ENCODE results near the gene TBCA. TPM values are rescaled to one million over a fixed set of nuclear protein-coding genes. Genes with fewer than 3 reads are reported as not detected.

The TBCA gene
- total RNA-seq, 4 donors from 2014 or later: 127 to 222 (median 165) TPM

DNA sequence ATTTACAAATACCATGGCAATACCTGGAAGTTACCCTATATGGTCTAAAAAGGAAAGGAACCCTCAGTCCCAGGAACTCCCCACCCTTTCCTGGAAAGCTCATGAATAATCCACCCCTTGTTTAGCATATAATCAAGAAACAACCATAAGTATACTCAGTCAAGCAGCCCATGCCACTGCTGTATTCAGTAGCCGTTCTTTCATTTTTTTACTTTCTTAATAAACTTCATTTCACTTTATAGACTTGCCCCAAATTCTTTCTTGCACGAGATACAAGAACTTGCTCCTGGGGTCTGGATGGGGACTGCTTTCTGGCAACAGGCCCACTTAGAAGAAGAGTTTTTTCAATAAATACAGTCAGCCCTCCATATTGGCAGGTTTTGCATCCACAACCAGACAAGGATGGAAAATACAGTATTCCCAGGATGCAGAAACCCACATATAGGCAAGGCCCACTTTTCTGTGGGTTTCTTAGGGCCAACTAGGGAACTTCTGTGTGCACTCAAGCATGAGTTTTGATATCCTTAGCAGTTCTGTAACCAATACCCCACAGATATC lies 2.8 kb upstream of the TBCA start:
- Histone ChIP-seq H3K27ac (no peak overlapping the region), H3K4me3 (replicated peaks in 1 of 3) (no peak overlapping the region), H3K4me1 (peaks cover 7 to 11% of the 10 kb centered on the region in 2 donors), H3K9me3 (no peaks in the 10 kb centered on the region), H3K36me3 (no peaks in the 10 kb centered on the region), H3K27me3 (no peaks in the 10 kb centered on the region)
- intact Hi-C loops (cut with DNase I): loop anchor here (10.0 kb wide), 1 partner anchor 516 kb away; the partner anchor contains the start of gene AP3B1
- WGBS, 2 donors: 93 to 94% methylated on average over 2 of the region's 2 CpGs
- TF ChIP-seq, protein P1, sequence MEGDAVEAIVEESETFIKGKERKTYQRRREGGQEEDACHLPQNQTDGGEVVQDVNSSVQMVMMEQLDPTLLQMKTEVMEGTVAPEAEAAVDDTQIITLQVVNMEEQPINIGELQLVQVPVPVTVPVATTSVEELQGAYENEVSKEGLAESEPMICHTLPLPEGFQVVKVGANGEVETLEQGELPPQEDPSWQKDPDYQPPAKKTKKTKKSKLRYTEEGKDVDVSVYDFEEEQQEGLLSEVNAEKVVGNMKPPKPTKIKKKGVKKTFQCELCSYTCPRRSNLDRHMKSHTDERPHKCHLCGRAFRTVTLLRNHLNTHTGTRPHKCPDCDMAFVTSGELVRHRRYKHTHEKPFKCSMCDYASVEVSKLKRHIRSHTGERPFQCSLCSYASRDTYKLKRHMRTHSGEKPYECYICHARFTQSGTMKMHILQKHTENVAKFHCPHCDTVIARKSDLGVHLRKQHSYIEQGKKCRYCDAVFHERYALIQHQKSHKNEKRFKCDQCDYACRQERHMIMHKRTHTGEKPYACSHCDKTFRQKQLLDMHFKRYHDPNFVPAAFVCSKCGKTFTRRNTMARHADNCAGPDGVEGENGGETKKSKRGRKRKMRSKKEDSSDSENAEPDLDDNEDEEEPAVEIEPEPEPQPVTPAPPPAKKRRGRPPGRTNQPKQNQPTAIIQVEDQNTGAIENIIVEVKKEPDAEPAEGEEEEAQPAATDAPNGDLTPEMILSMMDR (IDR thresholded peaks at IDR 0.05): no peak
- no peak for TF ChIP-seq POLR2A (IDR thresholded peaks at IDR 0.05)
- DNase-seq: no peak

DNA sequence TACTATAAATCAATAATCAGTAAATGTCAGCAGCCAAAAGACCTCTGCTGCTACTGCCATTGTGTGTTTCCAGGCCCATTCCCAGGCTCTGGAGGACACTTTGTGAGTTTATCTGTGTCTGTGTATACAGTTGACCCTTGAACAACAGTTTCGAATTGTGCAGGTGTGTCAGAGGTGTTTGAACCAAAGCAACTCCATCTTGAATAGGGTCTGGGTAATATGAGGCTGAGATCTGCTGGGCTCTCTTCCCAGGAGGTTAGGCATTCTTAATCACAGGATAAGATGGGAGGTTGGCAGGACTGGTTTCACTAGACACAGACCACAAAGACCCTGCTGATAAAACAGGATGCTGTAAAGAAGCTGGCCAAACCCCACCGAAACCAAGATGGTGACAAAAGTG lies 2.3 kb upstream of the TBCA start:
- no peaks in the 10 kb centered on the region for H3K9me3 ChIP-seq
- H3K27ac ChIP-seq: no peak overlapping the region
- TF ChIP-seq, protein P1 (IDR thresholded peaks at IDR 0.05): no peak
- TF ChIP-seq POLR2A (IDR thresholded peaks at IDR 0.05): no peak
- intact Hi-C loops (cut with DNase I): loop anchor here (10.0 kb wide), 1 partner anchor 516 kb away; the partner anchor contains the start of gene AP3B1
- no peaks in the 10 kb centered on the region for H3K36me3 ChIP-seq
- DNase-seq: no peak
- H3K4me1 ChIP-seq: peaks cover 10 to 16% of the 10 kb centered on the region in 2 donors
- H3K27me3 ChIP-seq: no peaks in the 10 kb centered on the region
- WGBS, 2 donors: 92 to 94% methylated on average over 2 of the region's 2 CpGs
- H3K4me3 ChIP-seq (replicated peaks in 1 of 3): no peak overlapping the region

DNA sequence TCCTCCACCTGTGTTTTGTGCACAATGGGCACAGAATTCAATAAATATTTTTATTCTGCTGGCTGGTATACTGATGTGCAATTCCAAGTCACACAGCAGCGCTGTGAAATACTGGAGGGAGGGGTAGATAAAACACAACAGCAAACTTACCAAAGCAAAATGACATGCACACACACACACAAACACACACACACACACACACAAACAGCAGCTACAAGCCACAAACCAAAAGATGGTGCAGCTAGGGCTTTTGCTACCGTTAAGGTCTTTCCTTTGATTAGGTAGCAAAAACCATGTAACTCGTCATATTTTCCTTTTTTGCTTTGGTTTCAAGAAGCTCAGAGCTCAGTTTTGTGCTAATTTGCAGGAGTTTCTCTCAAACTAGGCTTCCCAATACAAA lies 1.8 kb upstream of the TBCA start:
- no peaks in the 10 kb centered on the region for H3K36me3 ChIP-seq
- intact Hi-C loops (cut with DNase I): loop anchor here (10.0 kb wide), 1 partner anchor 517 kb away; the partner anchor contains the start of gene AP3B1
- no peak overlapping the region for H3K27ac ChIP-seq
- no peaks in the 10 kb centered on the region for H3K9me3 ChIP-seq
- no peak overlapping the region for H3K4me3 ChIP-seq (replicated peaks in 1 of 3)
- no peak for DNase-seq
- no peaks in the 10 kb centered on the region for H3K27me3 ChIP-seq
- WGBS, 2 donors: 93 to 95% methylated on average over 3 of the region's 3 CpGs
- no peak for TF ChIP-seq POLR2A (IDR thresholded peaks at IDR 0.05)
- TF ChIP-seq, protein P1 (IDR thresholded peaks at IDR 0.05): no peak
- H3K4me1 ChIP-seq: peaks cover 15 to 21% of the 10 kb centered on the region in 2 donors

DNA sequence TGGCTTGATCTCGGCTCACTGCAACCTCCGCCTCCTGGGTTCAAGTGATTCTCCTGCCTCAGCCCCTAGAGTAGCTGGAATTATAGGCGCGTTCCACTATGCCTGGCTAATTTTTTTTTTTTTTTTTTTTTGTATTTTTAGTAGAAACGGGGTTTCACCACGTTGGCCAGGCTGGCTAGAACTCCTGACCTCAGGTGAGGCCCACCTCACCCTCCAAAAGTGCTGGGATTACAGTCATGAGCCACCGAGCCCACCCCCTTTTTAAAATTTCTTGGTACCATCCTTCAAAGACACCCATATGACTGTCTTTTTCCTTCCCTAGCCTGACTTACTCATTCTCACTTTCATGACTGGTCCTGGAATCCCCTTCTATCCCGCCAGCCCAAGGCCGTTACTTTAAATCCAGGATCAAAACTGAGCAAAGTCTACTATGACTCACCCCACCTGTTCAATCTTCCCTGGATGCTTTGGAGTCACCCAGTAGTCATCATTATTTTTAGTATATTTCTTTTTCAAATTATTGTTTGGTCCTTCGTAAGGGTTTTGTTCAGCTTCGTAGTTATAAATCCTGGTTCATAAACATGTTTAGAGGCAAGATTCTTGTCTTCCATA lies 1.2 kb upstream of the TBCA start:
- H3K27me3 ChIP-seq: no peaks in the 10 kb centered on the region
- no peak overlapping the region for H3K27ac ChIP-seq
- DNase-seq: no peak
- H3K4me1 ChIP-seq: peaks cover 20 to 26% of the 10 kb centered on the region in 2 donors
- H3K36me3 ChIP-seq: no peaks in the 10 kb centered on the region
- 86 to 87% methylated on average over 10 to 11 of the region's 11 CpGs for WGBS, 2 donors
- H3K4me3 ChIP-seq (replicated peaks in 1 of 3): no peak overlapping the region
- intact Hi-C loops (cut with DNase I): loop anchor here (10.0 kb wide), 1 partner anchor 517 kb away; the partner anchor contains the start of gene AP3B1
- TF ChIP-seq, protein P1 (IDR thresholded peaks at IDR 0.05): no peak
- TF ChIP-seq POLR2A (IDR thresholded peaks at IDR 0.05): no peak
- H3K9me3 ChIP-seq: no peaks in the 10 kb centered on the region
